Stomach (tissue), 4 donors: ENCODE results near the gene ATRX.

Experiments
- CTCF ChIP-seq, 7 experiments: fragments of 450-650 bp in 4 of 7; fragments of 200-600 bp in 3 of 7; sonication (generic) in 3 of 7; IDR thresholded peaks; one replicate each; pipeline ENCODE4 v1.5.1; 2016 to 2019; ENCODE audit warnings: antibody characterized with exemption in 7 of 7, control low read depth in 2 of 7, mild to moderate bottlenecking in 1 of 7
- POLR2A ChIP-seq, 4 donors: fragments of 450-650 bp; IDR thresholded peaks; one replicate each; pipeline ENCODE4 v1.6.1; 2016; ENCODE audit warnings: antibody characterized with exemption in 4 of 4, control low read depth in 2 of 4, mild to moderate bottlenecking in 1 of 4, moderate library complexity in 1 of 4
- POLR2AphosphoS5 ChIP-seq, 3 donors: sonication (generic); formaldehyde crosslinking; IDR thresholded peaks; one replicate each; pipeline ENCODE4 v1.6.1; 2016; ENCODE audit warnings: antibody characterized with exemption in 3 of 3

GRCh38 chrX:77455437-77455836, 330.6 kb downstream of the ATRX start:
- TF ChIP-seq POLR2AphosphoS5 (IDR thresholded peaks at IDR 0.05) (no peak), CTCF (IDR thresholded peaks at IDR 0.05) (no peak), POLR2A (IDR thresholded peaks at IDR 0.05) (no peak)
